MCF 10A (cell line): Measurements from ENCODE around the gene BGLAP. TPM values are rescaled to one million over a fixed set of nuclear protein-coding genes. Genes with fewer than 3 reads are reported as not detected.

Experiments used
- BruUV-seq: library from RNA; stranded (reverse); fragments of 400-500 nt; replicated peaks from 2 replicates; lab custom pipeline; 2021; lab: Mats Ljungman, UMichigan
- CTCF ChIA-PET: fragments of 300-600 bp; sonication (Branson Sonifier 250); formaldehyde crosslinking; extraction: SDS; loops from one replicate; lab custom pipeline; 2021; ENCODE audit warnings: antibody characterized with exemption, inconsistent platforms; lab: Yijun Ruan, JAX
- POLR2A ChIA-PET: fragments of 300-600, 350-650 bp; sonication (Branson Sonifier 250); formaldehyde crosslinking; extraction: SDS; loops from one replicate; lab custom pipeline; 2020; ENCODE audit warnings: antibody characterized with exemption, inconsistent platforms; lab: Yijun Ruan, JAX
- DNase-seq: peaks from one replicate; pipeline ENCODE4 v3.0.0-alpha.2; 2018; ENCODE audit not compliant: unreplicated experiment
- H3K27ac Mint-ChIP-seq: one replicate; pipeline ENCODE4 v1.8.0; 2022; ENCODE audit warnings: mild to moderate bottlenecking, low read depth, mixed read lengths; ENCODE audit not compliant: unreplicated experiment
- H3K27me3 Mint-ChIP-seq: one replicate; pipeline ENCODE4 v1.8.0; 2022; ENCODE audit warnings: mixed read lengths; ENCODE audit not compliant: insufficient read depth, unreplicated experiment
- H3K36me3 Mint-ChIP-seq: one replicate; pipeline ENCODE4 v1.8.0; 2022; ENCODE audit warnings: mild to moderate bottlenecking, moderate library complexity, mixed read lengths; ENCODE audit not compliant: insufficient read depth, unreplicated experiment
- H3K4me1 Mint-ChIP-seq: one replicate; pipeline ENCODE4 v1.8.0; 2022; ENCODE audit warnings: mixed read lengths; ENCODE audit not compliant: insufficient read depth, unreplicated experiment
- H3K4me3 Mint-ChIP-seq: one replicate; pipeline ENCODE4 v1.8.0; 2022; ENCODE audit warnings: mild to moderate bottlenecking, moderate library complexity, mixed read lengths; ENCODE audit not compliant: unreplicated experiment
- H3K9me3 Mint-ChIP-seq: one replicate; pipeline ENCODE4 v1.8.0; 2022; ENCODE audit warnings: mixed read lengths; ENCODE audit not compliant: unreplicated experiment
- intact Hi-C: fragments of 100-400 bp; cut with micrococcal nuclease; formaldehyde crosslinking; loops from 2 replicates; pipeline ENCODE4 v1.14.1; 2022
- total RNA-seq: library from RNA; stranded (reverse); gene quantifications from 2 replicates; pipeline ENCODE4 v1.2.3, GENCODE V29; 2022
- TF ChIP-seq, protein P1 (sequence below): fragments of 200-600 bp; IDR thresholded peaks from one replicate; pipeline ENCODE4 v1.8.0; 2022; ENCODE audit warnings: antibody characterized with exemption, mild to moderate bottlenecking; ENCODE audit not compliant: unreplicated experiment

Gene BGLAP
- total RNA-seq, 1 experiment from 2014 or later = 1.9 TPM

GRCh38 chr1:156259805-156260204 lies 17.8 kb downstream of the BGLAP start:
- no TSS peak for BruUV-seq
- no peak for DNase-seq
- Mint-ChIP-seq H3K36me3 (peaks cover 98% of the 10 kb centered on the region), H3K4me3 (no peak overlapping the region), H3K27ac (no peak overlapping the region), H3K4me1 (peaks cover 38% of the 10 kb centered on the region), H3K27me3 (no peaks in the 10 kb centered on the region), H3K9me3 (no peaks in the 10 kb centered on the region)
- ChIA-PET POLR2A (interaction anchor here (0.9 to 1.7 kb wide), 5 partner anchors 17 to 56 kb away, joined by 3 to 6 read pairs (median 4); partner anchors contain the start of gene SMG5), CTCF (interaction anchor here (0.6 to 3.2 kb wide), 8 partner anchors 8 to 186 kb away, joined by 3 to 15 read pairs (median 4); partner anchors contain the start of gene SMG5)
- TF ChIP-seq, protein P1, sequence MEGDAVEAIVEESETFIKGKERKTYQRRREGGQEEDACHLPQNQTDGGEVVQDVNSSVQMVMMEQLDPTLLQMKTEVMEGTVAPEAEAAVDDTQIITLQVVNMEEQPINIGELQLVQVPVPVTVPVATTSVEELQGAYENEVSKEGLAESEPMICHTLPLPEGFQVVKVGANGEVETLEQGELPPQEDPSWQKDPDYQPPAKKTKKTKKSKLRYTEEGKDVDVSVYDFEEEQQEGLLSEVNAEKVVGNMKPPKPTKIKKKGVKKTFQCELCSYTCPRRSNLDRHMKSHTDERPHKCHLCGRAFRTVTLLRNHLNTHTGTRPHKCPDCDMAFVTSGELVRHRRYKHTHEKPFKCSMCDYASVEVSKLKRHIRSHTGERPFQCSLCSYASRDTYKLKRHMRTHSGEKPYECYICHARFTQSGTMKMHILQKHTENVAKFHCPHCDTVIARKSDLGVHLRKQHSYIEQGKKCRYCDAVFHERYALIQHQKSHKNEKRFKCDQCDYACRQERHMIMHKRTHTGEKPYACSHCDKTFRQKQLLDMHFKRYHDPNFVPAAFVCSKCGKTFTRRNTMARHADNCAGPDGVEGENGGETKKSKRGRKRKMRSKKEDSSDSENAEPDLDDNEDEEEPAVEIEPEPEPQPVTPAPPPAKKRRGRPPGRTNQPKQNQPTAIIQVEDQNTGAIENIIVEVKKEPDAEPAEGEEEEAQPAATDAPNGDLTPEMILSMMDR = no peak
- intact Hi-C loops = no loop called here

DNA sequence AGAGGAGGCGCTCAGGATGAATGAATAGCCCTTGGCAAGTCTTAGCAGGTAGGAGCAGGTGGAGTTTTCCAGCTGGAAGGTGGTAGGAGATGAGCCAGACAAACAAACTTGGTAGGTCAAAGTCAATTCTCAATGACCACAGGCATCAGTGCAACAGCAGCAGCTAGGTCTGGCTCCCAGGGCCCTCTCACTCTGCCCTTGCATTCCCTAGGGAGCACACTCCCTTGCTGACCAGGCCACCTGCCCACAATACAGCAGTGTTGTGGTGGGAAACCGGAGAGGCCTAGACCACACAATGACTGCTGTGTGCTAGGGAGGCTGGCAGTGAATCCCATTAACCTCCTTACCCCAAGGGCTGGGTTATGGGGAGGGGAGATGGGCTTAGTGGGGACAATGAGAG lies 18.9 kb downstream of the BGLAP start:
- BruUV-seq = no TSS peak
- CTCF ChIA-PET = interaction anchor here (1.5 to 1.9 kb wide), 2 partner anchors 10 to 36 kb away, joined by 5 to 18 read pairs; no protein-coding TSS in a partner anchor
- Mint-ChIP-seq H3K27me3 (no peaks in the 10 kb centered on the region), H3K4me1 (peaks cover 42% of the 10 kb centered on the region), H3K9me3 (no peaks in the 10 kb centered on the region), H3K27ac (peak overlapping the region; percentile 1), H3K36me3 (peaks cover 100% of the 10 kb centered on the region), H3K4me3 (no peak overlapping the region)
- TF ChIP-seq, protein P1 = no peak
- no peak for DNase-seq
- intact Hi-C loops = no loop called here
- POLR2A ChIA-PET = interaction anchor here (0.7 to 1.7 kb wide), 3 partner anchors 9 to 16 kb away, joined by 3 to 5 read pairs (median 3); no protein-coding TSS in a partner anchor

- CTCF ChIA-PET = interaction anchor here (0.6 to 1.9 kb wide), 9 partner anchors 11 to 262 kb away, joined by 3 to 18 read pairs (median 3); no protein-coding TSS in a partner anchor
- POLR2A ChIA-PET = interaction anchor here (0.7 to 3.0 kb wide), 14 partner anchors 9 to 284 kb away, joined by 3 to 45 read pairs (median 4); partner anchors contain the start of genes ARHGEF2, BGLAP, LMNA and PAQR6
- H3K4me3 Mint-ChIP-seq = peak overlapping the region; percentile 13
Measured at GRCh38 chr1:156262461-156263287, 20.7 kb downstream of the BGLAP start.

More at GRCh38 chr1:156262461-156263287, 20.7 kb downstream of the BGLAP start:
- Mint-ChIP-seq H3K36me3 (peaks cover 100% of the 10 kb centered on the region), H3K27me3 (no peaks in the 10 kb centered on the region), H3K4me1 (peaks cover 40% of the 10 kb centered on the region), H3K9me3 (no peaks in the 10 kb centered on the region), H3K27ac (peak overlapping the region; percentile 92)
- DNase-seq = peak; percentile 90
- intact Hi-C loops = loop anchor here (1.0 to 2.0 kb wide), 2 partner anchors 19 to 58 kb away; no protein-coding TSS in a partner anchor
- TF ChIP-seq, protein P1 = no peak
- BruUV-seq = no TSS peak
